ENCODE data around the gene TUBB4A.

TUBB4A gene

DNA sequence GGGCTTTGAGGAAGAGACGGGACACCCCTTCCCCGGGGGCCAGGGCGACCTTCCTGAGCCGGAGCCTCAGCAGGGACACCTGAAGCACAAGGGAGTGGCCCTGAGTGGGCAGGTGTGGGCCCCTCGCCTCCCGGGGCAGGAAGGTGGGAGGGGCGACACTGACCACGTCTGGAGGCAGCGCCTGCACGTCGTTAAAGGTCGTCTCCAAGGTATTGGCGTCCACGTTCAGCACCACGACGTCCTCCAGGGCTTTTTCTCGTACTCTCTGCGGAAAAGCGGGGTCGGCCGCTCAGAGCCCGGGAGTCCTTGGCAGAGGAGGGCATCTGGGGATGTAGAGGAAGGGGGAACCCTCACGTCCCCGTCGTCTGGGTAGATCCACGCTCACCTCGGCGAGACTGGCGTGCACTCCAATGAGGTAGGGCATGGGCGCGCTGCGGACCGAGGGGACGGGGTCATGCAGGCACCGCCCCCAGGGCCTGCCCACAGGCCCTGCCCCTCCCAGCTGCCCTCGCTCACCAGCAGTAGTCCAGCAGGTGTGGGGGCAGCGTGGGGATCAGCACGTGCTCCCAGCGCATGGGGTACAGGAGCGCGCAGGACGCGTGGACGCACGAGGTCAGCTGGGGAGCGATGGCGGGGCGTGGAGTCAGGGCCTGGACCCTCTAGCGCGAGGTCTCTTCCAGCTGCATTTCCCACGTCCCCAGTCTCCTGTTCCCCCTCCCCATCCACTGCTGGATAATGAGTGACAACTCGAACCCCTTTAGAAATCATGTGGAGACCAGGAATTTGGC lies 26.6 kb downstream of the TUBB4A start:
- intact Hi-C loops (cut with DNase I) = no loop called here
- DNase-seq = no peak

DNA sequence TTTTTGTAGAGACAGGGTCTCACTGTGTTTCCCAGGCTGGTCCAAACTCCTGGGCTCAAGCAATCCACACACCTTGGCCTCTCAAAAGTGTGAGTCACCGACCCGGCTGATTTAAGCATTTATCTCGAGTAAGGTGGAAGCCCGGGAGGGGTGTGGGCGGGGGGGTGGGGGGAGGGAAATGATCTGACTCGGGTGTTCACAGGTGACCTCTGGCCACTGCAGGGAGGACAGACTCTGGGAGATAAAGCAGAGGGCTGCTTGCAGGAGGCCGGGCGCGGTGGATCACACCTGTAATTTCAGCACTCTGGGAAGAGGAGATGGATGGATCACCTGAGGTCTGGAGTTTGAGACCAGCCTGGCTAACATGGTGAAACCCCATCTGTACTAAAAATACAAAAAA lies 28.5 kb downstream of the TUBB4A start:
- DNase-seq = peak in 1 of 10 donors; percentile 71
- intact Hi-C loops (cut with DNase I) = no loop called here

DNA sequence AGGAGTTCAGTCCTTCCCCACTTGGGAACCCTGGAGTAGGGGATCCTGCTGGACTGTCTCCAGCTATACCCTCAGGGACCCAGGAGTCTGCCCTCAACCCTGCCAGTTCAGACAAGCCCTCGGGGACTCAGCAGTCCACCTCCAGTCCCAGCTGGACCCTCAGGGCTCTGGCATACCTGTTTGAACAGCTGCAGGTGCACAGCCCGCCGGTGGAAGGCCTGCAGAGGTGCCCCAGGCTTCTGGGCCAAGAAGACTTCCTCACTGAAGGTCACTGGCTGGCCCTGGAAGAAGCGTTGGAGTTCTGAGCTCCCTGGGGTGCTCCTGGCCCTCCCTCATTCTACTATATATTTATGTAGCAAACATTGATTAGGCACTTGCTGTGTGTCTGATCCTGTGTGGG lies 29.4 kb downstream of the TUBB4A start:
- DNase-seq = no peak

DNA sequence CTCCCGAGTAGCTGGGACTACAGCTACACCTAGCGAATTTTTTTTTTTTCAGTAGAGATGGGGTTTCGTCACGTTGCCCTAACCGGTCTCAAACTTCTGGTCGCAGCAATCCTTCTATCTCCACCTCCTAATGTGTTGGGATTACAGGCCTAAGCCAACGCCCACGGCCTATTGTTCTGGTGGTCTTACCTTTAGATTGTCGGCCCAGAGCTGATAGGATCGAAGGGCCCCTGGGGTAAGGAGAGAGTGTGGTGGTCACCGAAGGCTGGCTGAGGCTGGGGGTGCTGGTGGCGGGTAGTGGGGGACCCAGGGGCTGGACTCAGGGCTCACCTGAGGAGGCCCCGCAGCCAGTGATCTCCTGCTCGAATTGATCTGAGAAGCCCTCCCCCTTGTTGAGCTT lies 31.0 kb downstream of the TUBB4A start:
- DNase-seq = no peak
- intact Hi-C loops (cut with DNase I) = no loop called here

More for the DNA sequence above, 29.4 kb downstream of the TUBB4A start:
- intact Hi-C loops (cut with DNase I) = no loop called here

DNA sequence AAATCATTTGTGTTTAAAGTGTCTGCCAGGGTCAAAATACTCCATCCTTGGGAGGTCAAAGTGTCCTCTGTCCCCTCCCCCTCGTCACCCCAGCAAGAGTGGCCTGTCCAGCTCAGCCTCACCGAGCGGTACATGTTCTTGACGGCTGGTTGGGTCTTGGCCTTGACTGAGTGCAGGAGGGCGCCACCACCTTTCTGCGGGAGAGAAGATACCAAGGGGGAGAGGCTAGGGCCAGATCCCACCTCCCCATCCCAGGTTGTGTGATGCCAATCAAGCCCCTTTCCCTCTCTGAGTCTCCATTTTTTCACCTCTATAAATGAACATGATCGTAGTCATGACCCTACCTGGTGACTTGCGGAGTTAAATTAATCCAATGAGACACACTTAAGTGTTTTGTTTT lies 31.9 kb downstream of the TUBB4A start:
- intact Hi-C loops (cut with DNase I) = no loop called here
- no peak for DNase-seq

DNA sequence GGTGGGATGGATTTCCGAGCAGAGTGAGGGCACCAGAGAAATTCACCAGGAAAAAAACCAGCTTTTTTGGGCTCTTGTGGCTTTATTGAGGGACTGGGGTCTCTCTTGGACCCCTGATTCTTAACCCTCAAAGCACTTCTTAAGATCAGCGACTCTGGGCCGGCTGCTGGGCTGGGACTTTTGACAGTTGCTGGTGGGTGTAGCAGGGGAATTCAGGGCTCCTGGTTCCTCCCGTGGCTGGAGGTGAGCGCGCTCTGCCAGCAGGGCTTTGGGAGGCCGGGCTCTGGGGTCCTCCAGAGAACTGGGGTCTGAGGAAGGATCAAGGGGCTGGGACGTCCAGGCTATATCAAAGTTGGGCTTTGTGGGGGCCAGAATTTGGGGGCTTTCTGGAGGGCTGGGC lies 34.7 kb downstream of the TUBB4A start:
- DNase-seq = no peak
- intact Hi-C loops (cut with DNase I) = no loop called here

DNA sequence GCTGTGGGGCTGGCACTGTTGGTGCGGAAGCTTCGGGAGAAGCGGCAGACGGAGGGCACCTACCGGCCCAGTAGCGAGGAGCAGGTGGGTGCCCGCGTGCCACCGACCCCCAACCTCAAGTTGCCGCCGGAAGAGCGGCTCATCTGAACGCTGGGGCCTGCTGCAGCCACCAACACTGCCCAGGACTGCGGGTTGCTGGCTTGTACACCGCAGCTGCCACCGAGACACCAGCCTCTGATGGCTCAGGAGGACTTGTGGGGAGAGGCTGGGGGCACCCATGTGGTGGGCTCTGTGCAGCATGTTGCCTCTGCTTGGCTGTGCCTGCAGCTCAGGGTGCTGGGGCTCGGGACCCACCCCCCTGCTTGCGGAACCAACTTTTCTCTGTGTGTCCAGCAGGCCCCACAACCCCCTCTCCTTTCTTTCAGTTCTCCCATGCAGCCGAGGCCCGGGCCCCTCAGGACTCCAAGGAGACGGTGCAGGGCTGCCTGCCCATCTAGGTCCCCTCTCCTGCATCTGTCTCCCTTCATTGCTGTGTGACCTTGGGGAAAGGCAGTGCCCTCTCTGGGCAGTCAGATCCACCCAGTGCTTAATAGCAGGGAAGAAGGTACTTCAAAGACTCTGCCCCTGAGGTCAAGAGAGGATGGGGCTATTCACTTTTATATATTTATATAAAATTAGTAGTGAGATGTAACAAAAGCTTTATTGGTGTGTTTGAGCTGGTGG lies 35.4 kb downstream of the TUBB4A start:
- intact Hi-C loops (cut with DNase I) = no loop called here
- no peak for DNase-seq

DNA sequence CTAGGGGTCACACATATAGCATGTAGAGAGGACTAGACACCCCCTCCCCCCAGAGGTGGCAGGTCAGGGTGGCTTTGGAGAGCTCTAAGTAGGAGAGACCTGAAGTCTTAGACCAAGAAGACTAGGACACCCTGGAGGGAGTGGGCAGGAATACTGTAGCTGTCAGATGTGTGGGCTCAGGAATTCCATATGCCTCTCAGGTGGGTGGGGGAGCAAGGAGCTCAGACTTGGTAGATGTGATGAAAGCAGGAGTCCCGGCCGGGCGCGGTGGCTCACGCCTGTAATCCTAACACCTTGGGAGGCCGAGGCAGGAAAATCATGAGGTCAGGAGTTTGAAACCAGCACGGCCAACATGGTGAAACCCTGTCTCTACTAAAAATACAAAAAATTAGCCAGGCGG lies 36.4 kb downstream of the TUBB4A start:
- no peak for DNase-seq
- intact Hi-C loops (cut with DNase I) = no loop called here

DNA sequence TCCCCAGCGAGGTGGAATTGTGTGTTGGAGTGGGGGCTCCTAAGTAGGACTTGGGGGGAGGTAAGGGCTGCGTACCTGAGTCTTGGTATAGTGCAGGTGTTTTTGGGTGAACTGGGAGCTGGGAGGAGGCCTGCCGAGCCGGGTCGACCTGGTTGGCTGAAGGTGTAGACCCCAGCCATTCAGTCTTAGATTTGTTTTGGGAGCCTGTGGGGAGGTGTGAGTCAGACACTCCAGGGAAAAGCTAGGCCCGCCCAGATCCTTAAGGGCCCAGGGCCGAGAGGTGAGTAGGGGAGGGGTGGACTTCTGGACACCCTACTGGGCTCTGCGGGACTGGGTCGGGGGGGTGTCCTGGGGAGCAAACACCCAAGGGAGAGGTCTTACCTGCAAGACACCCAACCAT lies 37.1 kb downstream of the TUBB4A start:
- no peak for DNase-seq
- intact Hi-C loops (cut with DNase I) = no loop called here

DNA sequence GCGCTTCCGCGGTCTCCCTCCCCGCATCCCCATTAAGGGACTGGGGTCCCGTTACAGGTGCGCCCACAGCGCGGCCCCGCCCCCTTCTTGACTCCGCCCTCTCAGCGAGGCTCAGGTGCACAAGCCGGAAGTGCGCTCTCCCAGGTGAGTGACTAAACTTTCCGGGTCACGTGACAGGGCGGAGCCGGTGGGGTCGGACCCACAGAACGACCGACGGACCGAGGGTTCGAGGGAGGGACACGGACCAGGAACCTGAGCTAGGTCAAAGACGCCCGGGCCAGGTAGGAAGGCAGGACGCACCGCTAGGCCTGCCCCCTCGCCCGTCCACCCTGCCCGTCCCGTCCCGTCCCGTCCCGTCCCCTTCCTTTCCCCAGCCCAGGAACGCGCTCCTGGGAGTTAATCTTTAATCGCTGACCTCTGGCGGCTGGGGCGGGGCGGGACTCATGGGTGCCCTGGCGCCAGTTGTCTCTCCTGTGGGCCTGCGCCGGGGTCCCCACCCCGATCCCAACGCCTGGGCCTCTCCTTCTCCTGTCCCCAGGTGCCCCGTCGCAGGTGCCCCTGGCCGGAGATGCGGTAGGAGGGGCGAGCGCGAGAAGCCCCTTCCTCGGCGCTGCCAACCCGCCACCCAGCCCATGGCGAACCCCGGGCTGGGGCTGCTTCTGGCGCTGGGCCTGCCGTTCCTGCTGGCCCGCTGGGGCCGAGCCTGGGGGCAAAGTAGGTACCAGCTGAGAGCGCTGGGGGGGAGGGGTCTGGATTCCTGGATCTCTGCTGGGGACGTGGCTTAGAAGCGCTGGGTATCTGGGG lies 37.8 kb downstream of the TUBB4A start, which contains the start of gene CRB3:
Gene CRB3, plus strand, starts transcription at position 202 of the 804 bp plus-strand sequence. Its CDS starts 431 bp downstream, at position 633.
- intact Hi-C loops (cut with DNase I) = no loop called here
- DNase-seq = no peak

DNA sequence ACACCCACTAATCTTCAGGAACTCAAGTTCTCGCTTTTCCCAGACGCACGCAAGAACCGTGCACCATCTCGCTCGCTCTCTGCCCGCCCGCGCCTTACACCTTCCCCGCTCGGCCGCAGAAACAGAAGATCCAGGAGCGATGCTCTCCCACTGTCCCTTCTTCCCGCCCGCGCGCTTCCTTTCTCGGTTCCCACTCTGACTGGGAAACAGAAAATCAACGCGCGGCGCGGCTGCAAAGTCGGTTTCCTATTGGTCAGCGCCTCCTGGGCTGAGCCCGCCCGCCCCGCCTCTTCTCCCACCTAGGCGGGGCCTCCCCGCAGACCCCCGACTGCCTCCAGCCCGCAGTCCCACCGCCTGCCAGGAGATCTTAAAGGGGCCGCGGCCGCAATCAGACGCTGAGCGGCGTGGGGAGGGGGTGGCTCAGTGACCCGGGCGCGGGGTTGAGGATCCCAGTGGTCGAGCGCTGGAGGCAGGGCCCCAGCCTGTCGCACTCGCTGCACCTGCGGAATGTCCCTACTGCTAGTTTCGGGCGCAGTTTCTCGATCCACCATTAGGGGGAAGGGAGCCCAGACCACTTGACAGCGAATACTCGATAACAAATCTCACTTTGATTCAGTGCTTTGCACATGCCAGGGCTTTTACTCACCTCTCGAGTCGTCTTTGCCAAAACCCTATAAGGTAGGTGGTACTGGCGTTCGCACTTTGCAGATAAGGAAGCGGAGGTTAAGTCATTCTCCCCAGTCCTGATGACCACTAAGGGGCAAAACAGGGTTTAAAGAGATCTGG lies 41.8 kb downstream of the TUBB4A start:
- peak; percentile 98 to 100 (median 99) for DNase-seq
- intact Hi-C loops (cut with DNase I) = no loop called here

DNA sequence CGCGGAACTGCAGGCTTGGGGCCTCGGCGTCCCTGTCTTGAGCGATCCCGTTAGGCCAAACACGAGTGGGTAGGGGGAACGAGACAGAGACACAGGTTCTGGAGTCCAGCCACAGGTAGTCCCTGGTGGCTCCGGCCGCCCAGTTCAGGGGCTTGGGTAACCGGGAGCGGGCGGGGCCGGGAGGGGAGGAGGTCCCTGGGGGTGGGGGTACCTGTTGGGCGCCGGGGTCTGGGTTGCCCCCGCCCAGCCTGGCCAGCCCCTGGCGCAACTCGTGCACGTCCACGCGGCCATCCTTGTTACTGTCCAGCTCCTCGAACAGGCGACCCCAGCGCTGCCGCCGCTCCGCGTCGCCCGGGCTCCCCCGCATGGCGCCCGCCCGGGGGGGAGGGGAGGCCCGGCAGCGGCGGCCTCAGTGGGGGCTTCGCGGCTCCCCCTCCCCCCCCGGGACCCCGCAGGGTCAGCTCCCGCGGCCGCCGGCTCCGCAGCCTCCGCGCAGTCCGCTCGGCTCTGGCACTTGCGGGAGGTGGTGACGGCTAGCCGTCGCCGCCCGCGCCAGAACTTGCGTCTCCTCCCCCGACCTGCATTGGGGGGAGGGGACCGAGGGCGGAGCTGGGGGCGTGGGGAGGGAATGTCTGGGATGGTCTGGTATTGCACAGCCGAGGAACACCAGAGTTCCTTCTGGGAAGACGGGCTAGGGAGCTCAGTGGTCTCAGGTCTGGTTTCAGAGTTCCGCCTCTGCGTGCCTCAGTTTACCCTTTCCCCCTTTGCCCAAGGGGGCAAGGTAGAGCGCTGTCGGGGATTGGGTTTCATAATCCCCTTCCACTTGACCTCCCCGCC lies 42.6 kb downstream of the TUBB4A start, which contains the start of gene SLC25A23:
Gene SLC25A23, minus strand, starts transcription at position 531 of the 837 bp plus-strand sequence. Its CDS starts 164 bp downstream, at position 367.
- DNase-seq = peak; percentile 55 to 96 (median 72)
- intact Hi-C loops (cut with DNase I) = no loop called here

DNA sequence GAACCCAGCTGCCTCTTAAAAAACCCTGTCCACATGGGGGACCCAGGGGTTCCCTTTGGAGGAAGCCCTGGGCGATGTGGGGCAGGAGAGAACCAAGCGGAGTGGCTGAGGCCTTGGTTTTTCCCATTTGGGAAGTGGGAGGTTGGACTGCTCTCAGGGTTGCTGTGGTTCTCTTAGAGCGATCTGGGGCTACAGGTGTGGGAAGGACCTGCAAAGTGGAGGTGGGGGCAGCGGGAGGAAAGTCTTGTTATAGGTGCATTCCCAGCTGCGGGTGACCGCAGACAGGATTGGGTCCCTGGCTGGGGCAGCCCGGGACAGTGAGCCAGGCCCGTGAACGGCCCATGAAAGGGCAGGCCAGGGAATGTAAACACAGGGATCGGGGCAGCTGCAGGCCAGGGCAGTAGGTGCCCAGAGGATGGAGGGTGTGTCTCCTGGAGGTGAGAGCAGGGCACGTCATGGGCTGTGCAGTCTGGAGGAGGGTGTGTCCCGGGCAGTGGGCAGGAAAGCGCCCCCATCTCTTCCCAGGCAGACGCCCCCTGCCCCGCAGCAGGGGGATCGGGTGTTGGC lies 43.3 kb downstream of the TUBB4A start:
- no peak for DNase-seq
- intact Hi-C loops (cut with DNase I) = no loop called here

DNA sequence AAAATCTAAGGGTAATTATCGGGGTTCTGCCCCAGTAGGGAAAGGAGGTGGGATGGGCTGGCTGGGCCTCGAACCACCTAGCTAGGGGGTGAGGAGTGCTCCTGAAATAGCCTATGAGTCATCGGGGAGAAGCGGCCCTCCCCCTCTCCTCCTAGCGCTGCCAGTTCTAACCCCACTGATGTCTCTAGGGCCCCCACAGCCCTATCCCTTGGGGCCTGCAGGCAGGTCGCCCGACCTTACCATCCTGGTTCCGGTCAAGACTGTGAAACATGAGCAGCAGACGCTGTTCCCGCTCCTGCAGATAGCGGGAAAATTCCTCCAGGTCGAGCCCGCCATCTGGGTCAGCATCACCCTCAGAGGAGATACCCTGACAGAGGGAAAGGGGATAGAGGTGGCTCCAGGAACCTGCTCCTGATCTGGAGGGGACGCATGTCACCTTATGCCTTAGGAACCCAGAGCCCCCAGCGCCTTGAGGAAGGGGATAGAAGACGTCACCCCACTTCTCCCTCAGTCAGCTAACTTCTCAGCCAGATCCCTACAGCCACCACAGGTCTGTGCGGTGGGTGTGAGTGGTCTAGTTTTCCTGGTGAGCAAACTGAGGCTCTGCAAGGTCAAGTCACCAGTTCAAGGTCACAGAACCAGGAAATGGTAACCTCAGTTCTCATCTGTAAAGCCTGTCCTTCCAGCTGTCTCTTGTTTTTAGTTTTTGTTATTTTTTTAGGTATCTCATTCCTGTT lies 44.0 kb downstream of the TUBB4A start:
- intact Hi-C loops (cut with DNase I) = no loop called here

DNA sequence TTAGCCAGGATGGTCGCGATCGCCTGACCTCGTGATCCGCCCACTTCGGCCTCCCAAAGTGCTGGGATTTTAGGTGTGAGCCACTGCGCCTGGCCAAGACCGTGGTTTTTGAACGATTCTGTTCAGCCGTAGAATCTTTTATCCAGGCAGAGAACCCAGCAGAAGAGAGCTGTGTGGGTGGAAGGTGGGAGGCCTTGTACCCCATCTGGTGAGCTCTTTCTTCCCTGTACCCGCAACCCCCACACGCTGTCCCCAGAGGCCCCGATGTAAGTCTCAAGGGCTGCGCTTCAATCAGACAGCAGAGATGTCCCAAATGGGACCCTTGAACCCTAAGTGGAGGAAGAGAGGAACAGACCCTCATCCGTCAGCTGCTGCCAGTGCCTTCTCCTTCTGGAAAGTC lies 46.2 kb downstream of the TUBB4A start:
- intact Hi-C loops (cut with DNase I) = no loop called here
- DNase-seq = peak in 2 of 10 donors; percentile 21 to 39

More for the DNA sequence above, 44.0 kb downstream of the TUBB4A start:
- DNase-seq = no peak

DNA sequence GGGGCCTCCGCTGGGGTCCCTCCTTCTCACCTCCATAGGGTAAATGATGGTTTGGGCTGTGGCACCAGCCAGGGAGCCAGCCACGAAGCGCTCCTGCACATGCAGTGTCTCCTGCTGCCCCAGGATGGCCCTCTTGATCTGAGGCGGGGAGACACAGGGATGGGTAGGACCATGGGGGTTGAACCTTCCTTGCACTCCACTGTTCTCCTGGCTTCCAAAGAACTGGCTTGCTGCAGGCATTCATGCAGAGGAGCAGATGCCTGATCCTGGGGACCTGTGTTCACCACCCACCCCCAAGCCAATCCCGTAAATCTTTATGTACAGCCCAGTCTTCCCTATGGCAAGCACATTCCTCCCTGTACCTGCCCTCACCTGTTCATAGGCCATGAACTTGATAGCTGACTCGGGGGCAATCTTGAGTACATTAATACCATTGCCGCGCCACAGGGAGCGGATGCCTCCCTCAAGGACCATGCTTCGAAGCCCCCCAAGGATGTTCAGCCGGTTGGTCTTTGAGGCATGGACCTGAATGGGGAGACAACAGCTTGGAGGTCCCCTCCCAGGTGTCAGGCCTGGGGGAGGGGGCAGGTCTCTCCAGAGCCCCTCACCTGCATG lies 48.1 kb downstream of the TUBB4A start:
- intact Hi-C loops (cut with DNase I) = no loop called here
- no peak for DNase-seq

DNA sequence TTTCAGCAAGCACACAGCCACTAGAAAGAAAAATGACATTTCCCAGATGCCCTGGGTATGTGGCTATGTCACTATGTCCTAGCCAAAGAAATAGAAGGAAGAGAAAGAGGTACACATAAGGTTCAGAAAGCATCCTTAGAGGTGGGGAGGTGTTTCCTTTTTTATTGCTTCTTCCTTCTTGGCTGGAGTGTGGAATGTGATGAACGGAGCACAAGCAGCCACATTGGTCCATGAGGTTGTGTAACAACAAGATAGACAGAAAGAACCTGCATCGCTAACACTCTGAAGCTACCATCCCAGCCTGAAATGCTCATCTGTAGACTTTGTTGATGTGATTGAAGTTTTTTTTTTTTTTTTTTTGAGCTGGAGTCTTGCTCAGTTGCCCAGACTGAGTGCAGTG lies 49.2 kb downstream of the TUBB4A start:
- no peak for DNase-seq
- intact Hi-C loops (cut with DNase I) = no loop called here

DNA sequence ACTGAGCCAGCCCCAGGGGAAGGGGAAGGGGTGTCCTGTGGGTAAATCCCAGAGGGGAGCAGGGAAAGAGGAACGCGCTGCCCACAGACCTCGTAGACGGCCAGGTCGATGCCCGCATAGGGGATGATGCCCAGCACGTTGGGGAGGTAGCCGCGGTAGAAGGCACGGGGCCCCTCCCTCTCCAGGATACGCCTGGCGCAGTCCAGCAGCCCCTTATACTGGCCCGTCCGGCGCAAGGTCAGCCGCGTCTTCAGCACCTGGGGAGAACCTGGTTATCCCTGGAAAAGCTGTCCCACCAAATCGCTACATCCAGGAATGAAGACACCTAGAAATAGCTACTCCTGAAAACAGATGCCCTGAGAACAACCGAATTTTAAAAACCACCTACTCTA lies 49.9 kb downstream of the TUBB4A start:
- intact Hi-C loops (cut with DNase I) = no loop called here
- no peak for DNase-seq
